Heart left ventricle (tissue), 16 donors: ENCODE results near the gene MNAT1. TPM values are rescaled to one million over a fixed set of nuclear protein-coding genes. Genes with fewer than 3 reads are reported as not detected.
"Not testable (repeated sequence)": the region's sequence is repeated elsewhere in the genome, so short reads cannot be mapped to it uniquely, and the experiment has no call there.

ENCODE experiments used
- ATAC-seq, 4 donors: fragments of 200-7000 bp; cut with Tn5 transposase; one replicate each; pipeline ENCODE4 v1.9.1; 2020 to 2022; ENCODE audit warnings: moderate library complexity in 4 of 4, mild to moderate bottlenecking in 3 of 4, moderate number of reproducible peaks in 1 of 4
- DNase-seq, 5 donors: peaks; one replicate each; pipeline ENCODE4 v3.0.0-alpha.2; 2020
- H3K27ac ChIP-seq, 12 donors: fragments of 200-600 bp; sonication (generic) in 4 of 12; one replicate each; pipeline versions ENCODE4 v1.5.0 to v1.8.0; 2016 to 2022; ENCODE audit warnings: mild to moderate bottlenecking in 2 of 12
- H3K27me3 ChIP-seq, 9 donors: fragments of 200-600 bp; sonication (generic) in 2 of 9; one replicate each; pipeline versions ENCODE4 v1.5.1 to v1.8.0; 2016 to 2022; ENCODE audit warnings: mild to moderate bottlenecking in 3 of 9
- H3K36me3 ChIP-seq, 9 donors: fragments of 200-600 bp; sonication (generic) in 2 of 9; one replicate each; pipeline versions ENCODE4 v1.5.0 to v1.8.0; 2018 to 2022; ENCODE audit warnings: mild to moderate bottlenecking in 2 of 9
- H3K4me1 ChIP-seq, 12 donors: fragments of 200-600 bp; sonication (generic) in 4 of 12; one replicate each; pipeline versions ENCODE4 v1.5.0 to v1.8.0; 2016 to 2022; ENCODE audit warnings: mild to moderate bottlenecking in 3 of 12
- H3K4me3 ChIP-seq, 12 donors: fragments of 200-600 bp; sonication (generic) in 4 of 12; one replicate each; pipeline versions ENCODE4 v1.5.0 to v1.8.0; 2017 to 2022; ENCODE audit warnings: mild to moderate bottlenecking in 9 of 12, moderate library complexity in 4 of 12
- H3K9me3 ChIP-seq, 12 donors: fragments of 200-600 bp; sonication (generic) in 4 of 12; one replicate each; pipeline versions ENCODE4 v1.5.0 to v1.8.0; 2016 to 2022; ENCODE audit warnings: mild to moderate bottlenecking in 1 of 12
- CTCF ChIP-seq, 12 donors: fragments of 200-600 bp; sonication (generic) in 4 of 12; IDR thresholded peaks; one replicate each; pipeline versions ENCODE4 v1.5.0 to v1.8.0; 2018 to 2022; ENCODE audit warnings: antibody characterized with exemption in 12 of 12, mild to moderate bottlenecking in 5 of 12
- POLR2A ChIP-seq, 2 donors: fragments of 450-650 bp; IDR thresholded peaks; one replicate each; pipeline ENCODE4 v1.6.1; 2017; ENCODE audit warnings: antibody characterized with exemption in 2 of 2, mild to moderate bottlenecking in 2 of 2, moderate library complexity in 2 of 2
- WGBS, 4 donors: extraction: QIAGEN DNeasy Blood & Tissue Kit in 2 of 4; methylation state at CpG; one replicate each; pipeline versions ENCODE4 v1.1.5 to v1.1.7; 2013 to 2018; 5-methylcytosine and 5-hydroxymethylcytosine counted together
- intact Hi-C, 10 donors: fragments of 100-400 bp; cut with DNase I; formaldehyde crosslinking; loops; one replicate each; pipeline versions ENCODE4 v1.11.1 to v1.14.2; 2022
- polyA plus RNA-seq, 2 donors: library from polyadenylated mRNA; stranded (reverse); fragments of 200-250 nt; gene quantifications; one replicate each; pipeline ENCODE4 v1.2.3, GENCODE V29; 2013
- total RNA-seq, 9 donors: library from RNA; depleted of rRNA in 2 of 9; stranded (reverse); fragments of >200 nt in 2 of 9; fragmentation: NEBNext Ultra II Directional in 3 of 9; extraction: Animal tissue kit (Norgen Biotek cat#: 25700) in 3 of 9; gene quantifications; one replicate each; pipeline versions ENCODE4 v1.1.0 to v1.2.4, GENCODE V29; 2016 to 2023
- donor health status: ischemic (EF 13 %, LVEDD 7.1; RV severe dilation, severe dysfunction).
- donor health status: healthy with polysubstance abuse.
- donor health status: DM: no; HTN: yes; CAD: no.
- donor health status: DM: no; HTN: no; CAD: no.
- donor health status: ischemic (EF 25% LVEDD 6.9; RV normal size, moderate dysfunction).
- donor health status: ischemic (EF 25% LVEDD 5.7; RV mildly dilated, moderate dysfunction).
- donor health status: healthy.
- donor health status: DM: yes; HTN: yes; CAD: no.
- donor health status: ischemic (EF 35%, LVEDD 5.7; RV mildly dilated, moderate dysfunction).
- donor health status: nonischemic (EF 11% LVEDD 7.7; RV severe dilation, severe dysfunction).
- donor health status: DM: yes; HTN: yes; CAD: no.
- donor health status: PGD.
- donor health status: ischemic (EF 29% LVEDD 5.4; RV normal size, mild dysfunction).
- donor health status: nonischemic (EF 23%, LVEDD 6.1; RV moderate dilation, normal function).

The MNAT1 gene
- total and polyA plus RNA-seq, 11 donors: 18.9 to 32.6 (median 27.0) TPM

GRCh38 chr14:60723116-60723906 is 11.2 kb upstream of the MNAT1 start:
- TF ChIP-seq POLR2A (IDR thresholded peaks at IDR 0.05): no peak
- no peak for TF ChIP-seq CTCF (IDR thresholded peaks at IDR 0.05)
- Histone ChIP-seq H3K27ac (peak overlapping the region in 7 of 12 donors; percentile 15 to 66 (median 39)), H3K4me3 (peak overlapping the region; percentile 25 to 91 (median 68)), H3K4me1 (peaks cover 0 to 36% (median 12%) of the 10 kb centered on the region in 12 donors), H3K36me3 (no peaks in the 10 kb centered on the region), H3K9me3 (no peaks in the 10 kb centered on the region), H3K27me3 (peaks cover 0 to 91% (median 15%) of the 10 kb centered on the region in 9 donors)
- ATAC-seq (peak in 3 of 4 donors; percentile 14 to 69 (median 50)), DNase-seq (peak; percentile 11 to 66 (median 33))
- 0 to 1% (median 0%) methylated on average over 31 to 78 of the region's 78 CpGs for WGBS, 4 donors
- intact Hi-C loops: no loop called here

GRCh38 chr14:60723907-60724618 is 10.5 kb upstream of the MNAT1 start, which contains the start of gene SIX4:
SIX4 (minus strand) TSS chr14:60724351; CDS start chr14:60724074, 277 bp downstream.
- ATAC-seq: peak; percentile 91 to 94 (median 94)
- 2 to 3% (median 3%) methylated on average over 35 to 36 of the region's 36 CpGs for WGBS, 4 donors
- Histone ChIP-seq H3K9me3 (no peaks in the 10 kb centered on the region), H3K27ac (peak within 1 kb of the TSS in 7 of 12 donors; percentile 15 to 66 (median 39)), H3K4me1 (peaks cover 0 to 36% (median 12%) of the 10 kb centered on the region in 12 donors), H3K36me3 (no peaks in the 10 kb centered on the region), H3K27me3 (peaks cover 0 to 92% (median 15%) of the 10 kb centered on the region in 9 donors), H3K4me3 (peak within 1 kb of the TSS; percentile 25 to 91 (median 68))
- TF ChIP-seq POLR2A (IDR thresholded peaks at IDR 0.05) (peak in 1 of 2 donors; percentile 20), CTCF (IDR thresholded peaks at IDR 0.05) (no peak)
- peak; percentile 47 to 67 (median 60) for DNase-seq
- intact Hi-C loops: no loop called here

- not testable (repeated sequence) for H3K9me3 ChIP-seq, H3K4me3 ChIP-seq, H3K27ac ChIP-seq, DNase-seq, ATAC-seq, H3K36me3 ChIP-seq
- intact Hi-C loops: loop anchor here in 2 of 10 donors (5.0 to 10.0 kb wide), 2 partner anchors 251 to 386 kb away; partner anchors contain the start of genes SLC38A6 (in 2 of the 2) and TRMT5 (in 2 of the 2)
- Histone ChIP-seq H3K4me1 (peaks cover 0 to 17% (median 12%) of the 10 kb centered on the region in 12 donors), H3K27me3 (peaks cover 0 to 42% (median 5%) of the 10 kb centered on the region in 9 donors)
- WGBS, 4 donors: 92 to 97% (median 93%) methylated on average over 5 of the region's 5 CpGs
These were observed 3.3 kb upstream of the MNAT1 start for GRCh38 chr14:60731291-60731690.

GRCh38 chr14:60732840-60733483 is 1.6 kb upstream of the MNAT1 start:
- no peak for DNase-seq
- intact Hi-C loops: loop anchor here in 2 of 10 donors (5.0 to 10.0 kb wide), 2 partner anchors 249 to 388 kb away; partner anchors contain the start of genes SLC38A6 (in 2 of the 2) and TRMT5 (in 2 of the 2)
- WGBS, 4 donors: 68 to 80% (median 68%) methylated on average over 4 of the region's 4 CpGs
- Histone ChIP-seq H3K36me3 (no peaks in the 10 kb centered on the region), H3K4me1 (peaks cover 0 to 26% (median 17%) of the 10 kb centered on the region in 12 donors), H3K27ac (no peak overlapping the region), H3K27me3 (peaks cover 0 to 25% (median 3%) of the 10 kb centered on the region in 9 donors), H3K4me3 (no peak overlapping the region), H3K9me3 (no peaks in the 10 kb centered on the region)
- ATAC-seq: no peak
- TF ChIP-seq POLR2A (IDR thresholded peaks at IDR 0.05): no peak
- no peak for TF ChIP-seq CTCF (IDR thresholded peaks at IDR 0.05)
